IPS-20b (cell line): Measurements from ENCODE around the gene MORN1.

Experiments used
- H3K27ac ChIP-seq: one replicate; pipeline ENCODE4 v1.5.1; 2013; ENCODE audit warnings: low read length
- H3K27me3 ChIP-seq: 2 replicates; pipeline ENCODE4 v1.6.1; 2013; ENCODE audit warnings: mild to moderate bottlenecking, low read length, inconsistent platforms; ENCODE audit not compliant: insufficient read depth
- H3K36me3 ChIP-seq: 2 replicates; pipeline ENCODE4 v1.6.1; 2013; ENCODE audit warnings: low read depth, mild to moderate bottlenecking, inconsistent platforms, low read length, moderate library complexity; ENCODE audit not compliant: insufficient read depth
- H3K4me1 ChIP-seq: 2 replicates; pipeline ENCODE4 v1.6.1; 2013; ENCODE audit warnings: mild to moderate bottlenecking, control low read depth, inconsistent platforms, low read length, moderate library complexity; ENCODE audit not compliant: insufficient read depth
- H3K4me3 ChIP-seq: 2 replicates; pipeline ENCODE4 v1.5.1; 2013; ENCODE audit warnings: mild to moderate bottlenecking, low read length, inconsistent platforms
- H3K9ac ChIP-seq: 2 replicates; pipeline ENCODE4 v1.6.1; 2013; ENCODE audit warnings: low read depth, mild to moderate bottlenecking, inconsistent platforms, low read length, moderate library complexity
- H3K9me3 ChIP-seq: 2 replicates; pipeline ENCODE4 v1.6.1; 2013; ENCODE audit warnings: mild to moderate bottlenecking, low read depth, low read length, inconsistent platforms; ENCODE audit not compliant: insufficient read depth

The MORN1 gene

DNA sequence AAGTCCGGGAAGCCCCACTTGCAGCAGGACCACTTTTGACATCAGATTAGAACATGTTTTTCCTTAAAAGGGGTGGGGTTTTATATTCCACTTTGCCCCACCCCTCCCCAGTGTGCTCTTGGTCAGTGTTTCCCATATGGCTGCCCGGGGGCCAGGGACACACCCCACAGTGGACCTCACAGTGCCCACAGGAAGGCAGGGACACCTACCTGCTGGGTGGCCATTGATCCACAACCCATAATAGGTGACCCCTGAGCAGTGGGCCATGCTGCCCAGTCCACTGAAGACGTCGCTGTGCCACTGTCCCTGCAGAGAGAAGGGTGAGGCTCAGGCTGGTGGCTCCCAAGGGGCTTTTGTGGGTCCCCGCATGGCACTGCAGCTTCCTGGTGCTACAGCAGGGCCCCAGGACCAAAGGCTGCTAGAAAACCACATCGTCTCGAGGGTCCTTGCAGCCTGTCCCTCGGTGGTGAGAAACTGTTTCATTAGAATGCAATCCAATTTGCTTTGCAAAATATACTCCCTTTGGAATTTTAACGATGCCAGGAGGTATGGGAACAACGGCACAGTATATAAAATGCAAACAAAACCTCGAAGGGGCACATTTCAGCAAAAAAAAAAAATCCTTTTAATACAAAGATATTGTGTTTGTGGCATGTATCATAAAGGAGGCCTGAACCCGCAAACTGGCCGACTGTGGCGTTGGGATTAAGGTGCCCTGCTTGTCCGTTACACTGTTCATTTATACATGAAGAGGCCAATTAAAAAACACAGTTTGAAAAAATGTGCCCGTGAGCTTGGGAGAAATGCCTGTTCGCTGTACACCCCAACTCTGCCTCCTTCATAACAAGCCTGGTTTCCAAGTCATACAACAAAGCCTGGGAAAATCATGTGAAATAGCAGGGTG lies 16.9 kb downstream of the MORN1 start:
- Histone ChIP-seq H3K4me3 (no peak overlapping the region), H3K9ac (no peak overlapping the region), H3K4me1 (no peaks in the 10 kb centered on the region), H3K36me3 (no peaks in the 10 kb centered on the region), H3K9me3 (no peaks in the 10 kb centered on the region), H3K27ac (no peak overlapping the region), H3K27me3 (no peaks in the 10 kb centered on the region)

DNA sequence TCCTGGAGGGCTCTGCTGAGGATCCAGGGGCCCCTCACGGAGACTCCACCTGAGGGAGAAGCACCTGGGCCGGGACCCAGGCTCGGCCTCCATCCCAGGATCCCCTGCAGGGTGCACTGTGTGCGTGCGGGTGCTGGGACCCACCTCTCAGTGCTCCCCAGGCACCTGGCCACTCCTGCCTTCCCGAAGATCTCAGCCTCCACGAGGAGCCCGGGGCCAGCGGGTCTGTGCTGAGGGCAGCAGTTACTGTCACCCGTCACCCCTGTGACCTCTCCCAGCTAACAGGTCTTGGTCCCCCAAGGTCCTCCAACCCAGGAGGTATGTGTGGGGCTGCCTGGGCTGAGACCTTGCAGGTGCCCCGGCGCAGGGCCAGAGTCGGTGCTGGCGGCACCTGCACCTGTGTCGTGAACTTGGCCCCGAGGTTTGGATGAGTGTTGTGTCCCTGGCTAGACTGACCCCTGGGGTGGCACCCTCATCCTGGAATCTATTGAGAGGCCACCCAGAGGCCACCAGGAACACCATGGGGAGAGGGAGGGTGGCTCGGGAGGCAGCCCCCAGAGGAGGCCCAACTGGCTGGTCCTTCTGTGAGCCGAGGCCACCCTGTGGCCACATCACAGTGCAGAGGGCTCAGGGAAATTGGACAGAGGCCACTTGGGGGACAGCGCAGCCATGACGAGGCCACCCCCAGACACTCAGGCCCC lies 17.7 kb downstream of the MORN1 start:
- H3K27ac ChIP-seq = no peak overlapping the region
- no peaks in the 10 kb centered on the region for H3K4me1 ChIP-seq

DNA sequence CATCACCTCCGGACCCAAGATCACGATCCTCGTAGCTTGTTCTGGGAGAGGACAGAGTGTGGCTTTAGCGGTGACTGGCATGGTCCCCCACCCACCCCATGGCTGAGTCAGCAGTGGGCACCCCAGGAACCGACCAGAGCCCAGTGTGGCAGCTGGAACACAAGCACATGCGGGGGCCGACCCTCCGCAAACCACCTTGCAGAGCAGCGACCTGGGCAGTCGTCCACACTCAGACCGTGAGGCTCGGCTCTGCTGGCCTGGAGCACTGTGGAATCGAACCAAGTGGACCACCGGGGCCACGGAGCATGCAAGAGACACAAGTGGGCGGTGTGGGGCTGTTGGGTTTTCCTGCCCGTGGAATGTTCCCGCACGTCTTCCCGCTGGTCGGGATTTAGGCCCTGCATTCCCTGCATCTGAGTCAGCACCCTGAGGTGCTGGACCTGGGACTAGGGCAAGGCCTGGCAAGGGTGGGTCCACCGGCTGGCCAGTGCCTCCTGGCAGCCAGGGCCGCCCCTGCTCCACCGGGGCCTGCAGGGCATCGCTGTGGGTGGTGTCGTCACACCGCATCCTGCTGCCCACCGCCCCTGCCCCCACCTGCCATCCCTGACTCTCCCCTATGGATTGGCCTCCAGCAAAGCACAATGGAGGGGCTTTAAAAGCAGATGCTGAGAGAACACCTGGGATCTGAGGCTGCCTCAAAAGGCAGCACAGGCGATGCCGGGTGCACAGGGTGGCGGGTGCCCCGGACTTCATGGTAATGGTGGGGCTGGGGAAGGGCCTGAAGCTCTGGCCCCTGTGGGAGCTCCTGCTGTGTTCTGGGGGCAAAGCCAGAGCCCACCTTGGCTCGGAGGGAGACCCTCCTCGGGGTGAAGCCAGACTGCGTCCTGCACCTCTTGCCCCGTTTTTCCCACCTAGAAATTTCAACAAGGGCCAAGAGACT lies 18.5 kb downstream of the MORN1 start:
- Histone ChIP-seq H3K27me3 (no peaks in the 10 kb centered on the region), H3K9me3 (no peaks in the 10 kb centered on the region), H3K4me1 (no peaks in the 10 kb centered on the region), H3K4me3 (no peak overlapping the region), H3K27ac (no peak overlapping the region), H3K36me3 (no peaks in the 10 kb centered on the region), H3K9ac (no peak overlapping the region)

More for the DNA sequence above, 17.7 kb downstream of the MORN1 start:
- Histone ChIP-seq H3K9ac (no peak overlapping the region), H3K9me3 (no peaks in the 10 kb centered on the region), H3K36me3 (no peaks in the 10 kb centered on the region), H3K4me3 (no peak overlapping the region), H3K27me3 (no peaks in the 10 kb centered on the region)

DNA sequence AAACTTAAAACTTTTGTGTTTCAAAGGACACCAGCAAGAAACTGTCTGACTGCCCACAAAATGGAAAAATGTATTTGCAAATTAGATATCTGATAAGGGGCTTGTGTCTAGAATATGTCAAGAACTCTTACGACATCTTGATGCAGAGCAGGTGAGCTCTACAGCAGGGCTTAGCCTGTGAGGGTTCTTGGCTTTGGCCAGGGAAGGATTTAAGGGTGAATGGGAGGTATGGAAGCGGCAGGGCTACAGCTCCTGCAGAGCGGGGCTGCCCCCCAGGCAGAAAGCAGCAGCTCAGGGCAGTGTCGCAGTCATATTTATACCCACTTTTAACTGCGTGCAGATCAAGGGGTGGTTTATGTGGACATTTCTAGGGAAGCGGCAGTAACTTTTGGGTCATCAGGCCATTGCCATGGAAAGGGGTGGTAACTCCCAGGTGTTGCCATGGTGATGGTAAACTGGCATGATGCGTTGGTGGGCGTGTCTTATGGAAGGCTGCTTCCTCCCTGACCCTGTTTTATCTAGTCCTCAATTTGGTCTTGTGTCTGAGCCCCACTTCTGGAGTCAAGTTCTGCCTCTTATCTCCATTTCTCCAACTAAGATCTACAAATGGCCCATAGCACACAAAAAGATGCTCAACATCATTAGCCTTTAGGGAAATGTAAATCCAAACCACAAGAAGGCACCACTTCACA lies 23.2 kb downstream of the MORN1 start:
- H3K4me1 ChIP-seq = no peaks in the 10 kb centered on the region
- H3K36me3 ChIP-seq = no peaks in the 10 kb centered on the region
- no peaks in the 10 kb centered on the region for H3K27me3 ChIP-seq
- H3K27ac ChIP-seq = no peak overlapping the region
- H3K9ac ChIP-seq = no peak overlapping the region
- H3K9me3 ChIP-seq = no peaks in the 10 kb centered on the region
- no peak overlapping the region for H3K4me3 ChIP-seq

DNA sequence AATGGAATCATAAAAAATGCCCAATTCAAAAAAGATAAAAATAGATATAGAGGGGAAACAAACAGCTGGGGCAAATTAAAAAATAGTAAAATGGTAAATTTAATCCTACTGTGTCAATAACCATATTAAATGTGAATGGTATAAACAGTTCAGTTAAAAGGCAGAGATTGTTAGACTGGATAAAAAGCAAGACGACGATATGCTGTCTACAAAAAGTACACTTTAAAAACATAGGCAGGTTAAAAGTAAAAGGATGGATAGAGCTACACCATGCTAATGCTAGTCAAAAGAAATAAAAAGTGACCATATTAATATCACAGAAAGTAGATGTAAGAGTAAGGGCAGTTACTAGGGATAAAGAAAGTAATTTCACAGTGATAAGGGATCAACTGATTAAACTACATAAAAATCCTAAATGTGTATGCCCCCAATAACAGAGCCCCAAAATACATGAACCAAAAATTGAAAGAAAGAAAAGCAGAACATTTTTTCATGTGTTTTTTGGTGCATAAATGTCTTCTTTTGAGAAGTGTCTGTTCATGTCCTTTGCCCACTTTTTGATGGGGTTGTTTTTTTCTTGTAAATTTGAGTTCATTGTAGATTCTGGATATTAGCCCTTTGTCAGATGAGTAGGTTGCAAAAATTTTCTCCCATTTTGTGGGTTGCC lies 27.4 kb downstream of the MORN1 start:
- no peaks in the 10 kb centered on the region for H3K4me1 ChIP-seq

DNA sequence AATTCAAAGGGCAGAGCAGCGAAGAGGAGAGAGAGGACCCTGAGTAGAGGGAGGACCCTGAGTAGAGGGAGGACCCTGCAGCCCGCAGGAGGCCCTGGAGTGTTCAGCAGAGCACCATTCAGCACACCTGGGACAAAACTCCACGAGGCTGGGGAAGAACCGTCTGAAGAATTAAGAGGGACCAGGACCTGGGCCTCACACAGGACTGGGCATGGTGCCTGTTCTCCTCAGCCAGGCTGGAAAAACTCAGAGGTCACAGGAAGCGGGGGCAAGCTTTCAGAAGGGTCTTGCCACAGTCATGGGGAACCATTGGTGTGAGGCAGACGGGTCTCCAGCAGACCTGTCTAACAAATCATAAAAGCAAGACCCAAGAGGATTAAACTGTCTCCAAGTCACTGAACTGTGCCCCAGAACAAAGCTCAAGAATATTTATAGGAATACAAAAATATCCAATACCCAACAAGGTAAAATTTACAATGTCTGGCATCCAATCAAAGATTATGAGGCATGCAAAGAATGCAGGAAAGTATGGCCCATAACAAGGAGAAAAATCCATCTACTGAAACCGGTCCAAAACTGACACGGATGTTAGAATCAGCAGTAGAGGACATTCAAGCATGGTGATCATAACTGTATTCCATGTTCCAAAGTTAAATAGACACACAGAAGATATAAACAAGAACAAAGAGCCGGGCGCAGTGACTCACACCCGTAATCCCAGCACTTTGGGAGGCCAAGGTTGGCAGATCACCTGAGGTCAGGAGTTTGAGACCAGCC lies 30.6 kb downstream of the MORN1 start:
- Histone ChIP-seq H3K4me1 (no peaks in the 10 kb centered on the region), H3K27ac (no peak overlapping the region), H3K4me3 (no peak overlapping the region), H3K9ac (no peak overlapping the region), H3K9me3 (no peaks in the 10 kb centered on the region), H3K27me3 (no peaks in the 10 kb centered on the region), H3K36me3 (no peaks in the 10 kb centered on the region)

More for the DNA sequence above, 27.4 kb downstream of the MORN1 start:
- H3K27me3 ChIP-seq = no peaks in the 10 kb centered on the region
- no peaks in the 10 kb centered on the region for H3K9me3 ChIP-seq
- H3K36me3 ChIP-seq = no peaks in the 10 kb centered on the region
- H3K27ac ChIP-seq = no peak overlapping the region
- no peak overlapping the region for H3K4me3 ChIP-seq
- no peak overlapping the region for H3K9ac ChIP-seq

DNA sequence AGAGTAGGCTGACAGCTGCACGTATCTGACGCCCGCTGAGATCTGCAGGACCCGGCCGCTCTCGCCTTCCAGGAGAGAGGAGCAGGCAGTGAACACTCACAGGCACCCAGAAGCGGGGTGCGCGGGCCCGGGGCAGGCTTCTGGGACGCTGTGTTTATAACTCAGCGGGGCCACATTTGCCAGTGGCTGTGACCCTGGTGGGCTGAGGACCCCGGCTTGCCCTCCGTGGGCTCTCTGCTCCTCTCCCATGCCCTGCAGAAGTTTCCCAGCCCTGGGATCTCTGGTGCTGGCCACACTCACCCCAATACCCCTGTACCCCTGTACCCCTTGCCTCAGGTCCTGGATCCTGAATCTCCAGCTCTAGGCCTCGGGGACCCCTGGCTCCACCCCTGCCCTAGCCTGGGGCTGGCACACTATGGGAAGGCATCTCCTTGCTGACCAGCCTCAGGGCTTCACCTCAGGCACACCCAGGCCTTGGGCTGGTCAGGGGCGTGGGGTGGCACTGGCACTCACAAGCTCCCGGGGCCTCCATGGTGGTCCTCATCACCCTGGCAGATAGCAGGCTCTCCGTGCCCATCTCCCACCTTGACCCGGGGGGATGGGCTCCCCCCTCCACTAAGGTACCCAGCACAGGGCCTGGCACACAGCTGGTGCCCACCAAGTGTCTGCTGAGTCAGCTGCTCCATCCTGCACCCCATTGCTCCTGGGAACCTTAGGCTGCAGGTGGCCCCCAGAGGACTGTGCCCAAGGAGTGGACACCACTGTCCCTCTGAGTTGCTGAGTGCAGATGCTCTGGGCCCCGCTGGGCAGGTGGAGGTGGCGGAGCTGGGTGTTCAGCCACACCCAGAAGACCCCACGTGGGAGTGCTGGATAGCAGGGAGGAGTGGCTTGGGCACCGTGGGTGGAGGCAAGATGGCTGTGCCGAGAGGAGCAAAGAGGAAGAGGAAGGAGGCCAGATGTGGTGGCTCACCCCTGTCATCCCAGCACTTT lies 32.4 kb downstream of the MORN1 start:
- H3K36me3 ChIP-seq = no peaks in the 10 kb centered on the region
- H3K4me1 ChIP-seq = no peaks in the 10 kb centered on the region
- no peaks in the 10 kb centered on the region for H3K27me3 ChIP-seq
- no peak overlapping the region for H3K27ac ChIP-seq
- H3K9ac ChIP-seq = no peak overlapping the region
- no peak overlapping the region for H3K4me3 ChIP-seq
- no peaks in the 10 kb centered on the region for H3K9me3 ChIP-seq

DNA sequence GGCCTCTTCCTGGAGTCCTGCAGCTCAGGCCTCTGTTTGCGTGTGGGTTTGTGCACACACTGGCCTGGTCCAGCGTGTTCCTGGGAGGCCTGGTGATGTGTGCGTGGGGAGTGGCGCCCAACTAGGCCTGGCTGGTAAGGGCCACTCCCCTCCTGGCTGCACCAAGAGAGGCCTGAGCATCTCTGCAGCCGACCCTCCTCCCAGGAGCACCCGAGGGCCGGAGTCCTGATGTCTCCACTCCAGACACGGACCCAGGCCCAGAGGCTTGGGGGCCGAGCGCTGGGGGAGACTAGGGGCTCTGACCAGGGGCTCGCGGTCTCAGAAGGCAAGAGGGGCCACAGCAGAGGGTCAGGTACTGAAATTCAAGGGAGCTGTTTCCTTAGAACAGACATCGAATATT lies 33.3 kb downstream of the MORN1 start:
- H3K27me3 ChIP-seq = no peaks in the 10 kb centered on the region

DNA sequence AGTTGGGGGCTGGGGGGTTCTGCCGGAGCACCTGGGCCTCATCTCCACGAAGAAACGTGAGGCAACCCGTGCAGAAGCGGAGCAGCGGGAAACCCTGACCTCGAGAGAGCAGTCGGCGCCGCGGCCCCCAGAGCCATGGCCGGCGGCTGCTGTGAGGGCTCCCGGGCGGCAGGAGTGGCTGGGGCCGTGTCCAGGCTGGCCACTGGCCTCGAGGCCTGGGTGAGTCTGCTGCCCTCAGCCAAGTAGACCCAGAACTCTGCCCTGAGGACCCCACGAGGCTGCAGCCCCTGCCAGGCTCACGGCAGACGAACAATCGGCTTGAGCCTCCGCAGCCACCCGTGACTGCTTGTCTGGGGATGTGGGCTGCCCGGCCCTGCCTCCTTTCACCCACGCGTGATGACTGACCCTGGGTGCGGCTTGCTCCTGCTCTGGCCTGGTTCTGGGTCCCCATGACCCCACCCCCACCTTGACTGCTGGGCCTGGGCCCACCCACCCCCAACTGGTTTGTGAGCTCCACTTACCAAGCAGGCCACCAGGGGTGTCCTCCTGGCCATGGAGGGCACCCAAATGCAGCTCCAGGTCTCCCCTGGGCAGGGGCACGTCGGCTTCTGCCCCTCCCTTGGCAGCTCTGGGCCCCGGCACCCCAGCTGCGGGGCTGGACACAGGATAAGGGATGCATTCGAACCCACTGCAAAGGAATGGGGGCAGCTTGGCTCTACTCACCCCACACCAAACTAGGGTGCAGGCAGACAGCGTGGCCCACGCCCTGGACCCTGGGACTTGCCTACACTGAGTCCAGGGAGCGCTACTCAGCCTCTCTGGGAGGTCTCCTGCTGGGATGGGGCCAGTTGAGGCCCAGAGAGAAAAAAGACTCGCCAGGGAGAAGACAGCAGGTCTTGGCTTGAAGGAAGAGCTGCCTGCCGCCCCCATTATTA lies 34.2 kb downstream of the MORN1 start:
- Histone ChIP-seq H3K27ac (no peak overlapping the region), H3K9me3 (no peaks in the 10 kb centered on the region), H3K9ac (no peak overlapping the region), H3K4me3 (no peak overlapping the region), H3K36me3 (no peaks in the 10 kb centered on the region), H3K27me3 (no peaks in the 10 kb centered on the region), H3K4me1 (no peaks in the 10 kb centered on the region)

More for the DNA sequence above, 33.3 kb downstream of the MORN1 start:
- no peak overlapping the region for H3K27ac ChIP-seq
- H3K36me3 ChIP-seq = no peaks in the 10 kb centered on the region
- no peak overlapping the region for H3K9ac ChIP-seq
- no peaks in the 10 kb centered on the region for H3K9me3 ChIP-seq
- H3K4me1 ChIP-seq = no peaks in the 10 kb centered on the region
- H3K4me3 ChIP-seq = no peak overlapping the region
